Measurements from ENCODE around the gene ESF1. TPM values are rescaled to one million over a fixed set of nuclear protein-coding genes. Genes with fewer than 3 reads are reported as not detected.

The ESF1 gene
- total and polyA plus RNA-seq, 2 of the 8 experiments (the other 6 are each of a cell fraction or from before 2014, with no cell fraction given) = 1.1 to 32.9 TPM

DNA sequence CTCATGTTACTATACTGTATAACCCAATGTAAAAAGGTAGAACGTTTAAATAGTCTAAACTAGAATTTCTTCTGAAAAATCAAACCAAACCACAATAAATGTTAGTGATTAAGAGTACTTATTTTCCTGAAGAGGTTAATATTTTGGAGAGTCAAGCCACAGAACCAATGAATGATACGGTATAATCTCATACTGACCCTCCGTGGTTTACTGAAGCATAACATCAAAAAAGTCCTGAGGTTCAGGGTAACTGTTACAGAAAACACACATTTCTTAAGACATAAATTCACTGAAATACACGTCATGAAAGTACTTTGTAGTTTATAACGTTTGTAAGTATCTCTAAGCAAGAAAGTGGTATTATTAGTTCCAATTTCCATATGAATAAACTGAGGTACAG, 28.9 kb downstream of the ESF1 start (continued):
- TF ChIP-seq CREB1 (IDR thresholded peaks at IDR 0.05) = no peak
- no peak for TF ChIP-seq POU5F1 (IDR thresholded peaks at IDR 0.05; ENCODE audit: low read depth, low read length)
- no peak for TF ChIP-seq POLR2A (IDR thresholded peaks at IDR 0.05; ENCODE audit: control extremely low read depth in 1 of 2, low read depth in 2 of 2, low read length in 2 of 2)

All from H1 (cell line).